Right cardiac atrium (tissue), 5 donors: ENCODE data around the gene CABLES1. TPM values are rescaled to one million over a fixed set of nuclear protein-coding genes. Genes with fewer than 3 reads are reported as not detected.

ENCODE experiments used
- ATAC-seq, 2 donors: fragments of 200-7000 bp; cut with Tn5 transposase; one replicate each; pipeline versions ENCODE4 v1.8.0 to v1.9.1; 2020; ENCODE audit warnings: moderate library complexity in 2 of 2, mild to moderate bottlenecking in 1 of 2
- DNase-seq, 3 donors: peaks; one replicate each; pipeline ENCODE4 v3.0.0-alpha.2; 2020
- H3K27ac ChIP-seq: one replicate; pipeline ENCODE4 v1.5.1; 2013; ENCODE audit warnings: mild to moderate bottlenecking, low read length, control low read depth, moderate library complexity
- H3K27me3 ChIP-seq: one replicate; pipeline ENCODE4 v1.6.1; 2013; ENCODE audit not compliant: control insufficient read depth, insufficient read depth
- H3K4me1 ChIP-seq: one replicate; pipeline ENCODE4 v1.6.1; 2013; ENCODE audit warnings: low read length; ENCODE audit not compliant: control insufficient read depth, insufficient read depth
- H3K4me3 ChIP-seq: one replicate; pipeline ENCODE4 v1.5.1; 2013; ENCODE audit warnings: low read length, control low read depth
- H3K9me3 ChIP-seq: one replicate; pipeline ENCODE4 v1.6.1; 2013; ENCODE audit warnings: low read length; ENCODE audit not compliant: control insufficient read depth
- WGBS: extraction: QIAGEN DNeasy Blood & Tissue Kit; methylation state at CpG from one replicate; pipeline ENCODE4 v1.1.7; 2013; 5-methylcytosine and 5-hydroxymethylcytosine counted together
- intact Hi-C, 4 donors: fragments of 100-400 bp; cut with DNase I; formaldehyde crosslinking; loops; one replicate each; pipeline versions ENCODE4 v1.11.0 to v1.14.0; 2022 to 2023
- polyA plus RNA-seq: library from polyadenylated mRNA; stranded (reverse); fragments of 200-250 nt; gene quantifications from one replicate; pipeline ENCODE4 v1.2.3, GENCODE V29; 2013
- total RNA-seq, 4 donors: library from RNA; stranded (reverse); fragmentation: NEBNext Ultra II Directional; extraction: Animal tissue kit (Norgen Biotek cat#: 25700); gene quantifications; one replicate each; pipeline ENCODE4 v1.2.1, GENCODE V29; 2021
- donor health status: healthy with polysubstance abuse.
- donor health status: DM: no; HTN: yes; CAD: no.
- donor health status: DM: no; HTN: no; CAD: no.
- donor health status: DM: no; HTN: yes; CAD: no; lungs with severe emphysema.
- donor health status: DM: yes; HTN: yes; CAD: no.

CABLES1 gene
- total and polyA plus RNA-seq, 5 donors = 3.2 to 5.6 (median 4.1) TPM

- peak; percentile 67 to 80 (median 78) for DNase-seq
- 60% methylated on average over 10 of the region's 10 CpGs for WGBS
- H3K9me3 ChIP-seq = no peaks in the 10 kb centered on the region
- peak; percentile 79 to 83 for ATAC-seq
- H3K4me3 ChIP-seq = no peak overlapping the region
- peaks cover 13% of the 10 kb centered on the region for H3K4me1 ChIP-seq
- H3K27ac ChIP-seq = peak overlapping the region; percentile 75
- intact Hi-C loops = loop anchor here in 1 of 4 donors (10.0 kb wide), 1 partner anchor 72 kb away; no protein-coding TSS in a partner anchor
- no peaks in the 10 kb centered on the region for H3K27me3 ChIP-seq
These were observed 7.9 kb downstream of the CABLES1 start for GRCh38 chr18:23143016-23143814.

GRCh38 chr18:23143815-23144261 lies 8.6 kb downstream of the CABLES1 start:
- peak; percentile 55 to 59 for ATAC-seq
- Histone ChIP-seq H3K27ac (peak overlapping the region; percentile 75), H3K27me3 (no peaks in the 10 kb centered on the region), H3K4me1 (peaks cover 13% of the 10 kb centered on the region), H3K4me3 (no peak overlapping the region), H3K9me3 (no peaks in the 10 kb centered on the region)
- intact Hi-C loops = loop anchor here in 1 of 4 donors (10.0 kb wide), 1 partner anchor 71 kb away; no protein-coding TSS in a partner anchor
- 49% methylated on average over 9 of the region's 9 CpGs for WGBS
- DNase-seq = peak; percentile 49 to 75 (median 74)

GRCh38 chr18:23144640-23145039 lies 9.4 kb downstream of the CABLES1 start:
- H3K4me3 ChIP-seq = no peak overlapping the region
- no peaks in the 10 kb centered on the region for H3K27me3 ChIP-seq
- DNase-seq (no peak), ATAC-seq (no peak)
- H3K4me1 ChIP-seq = peaks cover 13% of the 10 kb centered on the region
- H3K9me3 ChIP-seq = no peaks in the 10 kb centered on the region
- 91% methylated on average over 7 of the region's 7 CpGs for WGBS
- no peak overlapping the region for H3K27ac ChIP-seq
- intact Hi-C loops = loop anchor here in 1 of 4 donors (10.0 kb wide), 1 partner anchor 70 kb away; no protein-coding TSS in a partner anchor

GRCh38 chr18:23145621-23146020 lies 10.3 kb downstream of the CABLES1 start:
- H3K9me3 ChIP-seq = no peaks in the 10 kb centered on the region
- WGBS = 71% methylated on average over 5 of the region's 5 CpGs
- H3K27ac ChIP-seq = no peak overlapping the region
- intact Hi-C loops = loop anchor here in 1 of 4 donors (10.0 kb wide), 1 partner anchor 69 kb away; no protein-coding TSS in a partner anchor
- no peaks in the 10 kb centered on the region for H3K27me3 ChIP-seq
- ATAC-seq (no peak), DNase-seq (no peak)
- H3K4me3 ChIP-seq = no peak overlapping the region
- H3K4me1 ChIP-seq = peaks cover 13% of the 10 kb centered on the region

GRCh38 chr18:23146861-23147469 lies 11.7 kb downstream of the CABLES1 start:
- Histone ChIP-seq H3K27ac (peak overlapping the region; percentile 24), H3K9me3 (no peaks in the 10 kb centered on the region), H3K27me3 (no peaks in the 10 kb centered on the region), H3K4me3 (no peak overlapping the region), H3K4me1 (peaks cover 6% of the 10 kb centered on the region)
- DNase-seq (peak in 1 of 3 donors; percentile 50), ATAC-seq (no peak)
- intact Hi-C loops = loop anchor here in 1 of 4 donors (10.0 kb wide), 1 partner anchor 68 kb away; no protein-coding TSS in a partner anchor
- WGBS = 68% methylated on average over 11 of the region's 11 CpGs

- Histone ChIP-seq H3K27me3 (no peaks in the 10 kb centered on the region), H3K4me3 (no peak overlapping the region), H3K9me3 (no peaks in the 10 kb centered on the region), H3K27ac (no peak overlapping the region), H3K4me1 (peaks cover 2% of the 10 kb centered on the region)
- DNase-seq (no peak), ATAC-seq (no peak)
- intact Hi-C loops = loop anchor here in 1 of 4 donors (10.0 kb wide), 1 partner anchor 66 kb away; no protein-coding TSS in a partner anchor
- whole genome bisulfite sequencing = 90% methylated on average over 5 of the region's 5 CpGs
These were observed 13.1 kb downstream of the CABLES1 start for GRCh38 chr18:23148382-23148781.

- no peaks in the 10 kb centered on the region for H3K27me3 ChIP-seq
- intact Hi-C loops = loop anchor here in 1 of 4 donors (10.0 kb wide), 1 partner anchor 65 kb away; no protein-coding TSS in a partner anchor
- no peaks in the 10 kb centered on the region for H3K4me1 ChIP-seq
- no peak overlapping the region for H3K4me3 ChIP-seq
- H3K9me3 ChIP-seq = no peaks in the 10 kb centered on the region
- DNase-seq = no peak
- WGBS = 92% methylated on average over 10 of the region's 10 CpGs
- no peak overlapping the region for H3K27ac ChIP-seq
- no peak for ATAC-seq
These were observed 14.3 kb downstream of the CABLES1 start for GRCh38 chr18:23149570-23149969.

GRCh38 chr18:23151414-23152099 lies 16.3 kb downstream of the CABLES1 start:
- no peak for ATAC-seq
- 96% methylated on average over 11 of the region's 11 CpGs for WGBS
- Histone ChIP-seq H3K4me3 (no peak overlapping the region), H3K27ac (no peak overlapping the region), H3K27me3 (no peaks in the 10 kb centered on the region), H3K4me1 (no peaks in the 10 kb centered on the region), H3K9me3 (no peaks in the 10 kb centered on the region)
- intact Hi-C loops = no loop called here
- no peak for DNase-seq

- DNase-seq (no peak), ATAC-seq (no peak)
- H3K4me3 ChIP-seq = no peak overlapping the region
- H3K4me1 ChIP-seq = no peaks in the 10 kb centered on the region
- H3K27ac ChIP-seq = no peak overlapping the region
- 82% methylated on average over 6 of the region's 6 CpGs for WGBS
- no peaks in the 10 kb centered on the region for H3K9me3 ChIP-seq
- H3K27me3 ChIP-seq = no peaks in the 10 kb centered on the region
- intact Hi-C loops = no loop called here
These were observed 18.7 kb downstream of the CABLES1 start for GRCh38 chr18:23154030-23154429.

GRCh38 chr18:23154823-23155500 lies 19.7 kb downstream of the CABLES1 start:
- Histone ChIP-seq H3K4me1 (no peaks in the 10 kb centered on the region), H3K4me3 (no peak overlapping the region), H3K9me3 (no peaks in the 10 kb centered on the region), H3K27me3 (no peaks in the 10 kb centered on the region), H3K27ac (no peak overlapping the region)
- 77% methylated on average over 5 of the region's 5 CpGs for WGBS
- intact Hi-C loops = no loop called here
- ATAC-seq (no peak), DNase-seq (no peak)
